ENCODE measurements around the gene SCFD2.

The SCFD2 gene

GRCh38 chr4:52876069-52876468, 489.8 kb downstream of the SCFD2 start:
- H3K27ac ChIP-seq (ENCODE audit: low read length) = no peak overlapping the region
- peaks cover 32% of the 10 kb centered on the region for H3K4me1 ChIP-seq (ENCODE audit: control insufficient read depth, low read depth, low read length)
- no peak overlapping the region for H3K4me3 ChIP-seq (ENCODE audit: low read length)
- peaks cover 14% of the 10 kb centered on the region for H3K27me3 ChIP-seq (ENCODE audit: control insufficient read depth, insufficient read depth, low read length)
- H3K9me3 ChIP-seq (ENCODE audit: control insufficient read depth, low read depth, low read length) = no peaks in the 10 kb centered on the region
- H3K36me3 ChIP-seq (ENCODE audit: control insufficient read depth, low read depth, low read length) = no peaks in the 10 kb centered on the region
- H3K9ac ChIP-seq (ENCODE audit: low read length) = no peak overlapping the region

GRCh38 chr4:52874948-52875347, 490.9 kb downstream of the SCFD2 start:
- Histone ChIP-seq H3K9ac (ENCODE audit: low read length) (no peak overlapping the region), H3K9me3 (ENCODE audit: control insufficient read depth, low read depth, low read length) (no peaks in the 10 kb centered on the region), H3K27ac (ENCODE audit: low read length) (no peak overlapping the region), H3K4me3 (ENCODE audit: low read length) (no peak overlapping the region), H3K36me3 (ENCODE audit: control insufficient read depth, low read depth, low read length) (no peaks in the 10 kb centered on the region), H3K4me1 (ENCODE audit: control insufficient read depth, low read depth, low read length) (peaks cover 32% of the 10 kb centered on the region), H3K27me3 (ENCODE audit: control insufficient read depth, insufficient read depth, low read length) (peaks cover 14% of the 10 kb centered on the region)

- Histone ChIP-seq H3K9me3 (ENCODE audit: control insufficient read depth, low read depth, low read length) (no peaks in the 10 kb centered on the region), H3K27me3 (ENCODE audit: control insufficient read depth, insufficient read depth, low read length) (peaks cover 14% of the 10 kb centered on the region), H3K27ac (ENCODE audit: low read length) (no peak overlapping the region), H3K4me1 (ENCODE audit: control insufficient read depth, low read depth, low read length) (peaks cover 32% of the 10 kb centered on the region), H3K4me3 (ENCODE audit: low read length) (peak overlapping the region; percentile 40), H3K9ac (ENCODE audit: low read length) (peak overlapping the region; percentile 6), H3K36me3 (ENCODE audit: control insufficient read depth, low read depth, low read length) (no peaks in the 10 kb centered on the region)
Measured at GRCh38 chr4:52873861-52874343, 492.0 kb downstream of the SCFD2 start.

GRCh38 chr4:52873191-52873590, 492.7 kb downstream of the SCFD2 start:
- no peak overlapping the region for H3K27ac ChIP-seq (ENCODE audit: low read length)

GRCh38 chr4:52870225-52870624, 495.6 kb downstream of the SCFD2 start:
- Histone ChIP-seq H3K4me3 (ENCODE audit: low read length) (no peak overlapping the region), H3K4me1 (ENCODE audit: control insufficient read depth, low read depth, low read length) (peaks cover 24% of the 10 kb centered on the region), H3K27me3 (ENCODE audit: control insufficient read depth, insufficient read depth, low read length) (peaks cover 12% of the 10 kb centered on the region), H3K36me3 (ENCODE audit: control insufficient read depth, low read depth, low read length) (peaks cover 18% of the 10 kb centered on the region), H3K9ac (ENCODE audit: low read length) (no peak overlapping the region), H3K9me3 (ENCODE audit: control insufficient read depth, low read depth, low read length) (no peaks in the 10 kb centered on the region), H3K27ac (ENCODE audit: low read length) (no peak overlapping the region)

More at GRCh38 chr4:52873191-52873590, 492.7 kb downstream of the SCFD2 start:
- no peaks in the 10 kb centered on the region for H3K9me3 ChIP-seq (ENCODE audit: control insufficient read depth, low read depth, low read length)
- peaks cover 31% of the 10 kb centered on the region for H3K4me1 ChIP-seq (ENCODE audit: control insufficient read depth, low read depth, low read length)
- H3K4me3 ChIP-seq (ENCODE audit: low read length) = peak overlapping the region; percentile 40
- no peaks in the 10 kb centered on the region for H3K36me3 ChIP-seq (ENCODE audit: control insufficient read depth, low read depth, low read length)
- peaks cover 14% of the 10 kb centered on the region for H3K27me3 ChIP-seq (ENCODE audit: control insufficient read depth, insufficient read depth, low read length)
- peak overlapping the region; percentile 6 for H3K9ac ChIP-seq (ENCODE audit: low read length)

- no peaks in the 10 kb centered on the region for H3K9me3 ChIP-seq (ENCODE audit: control insufficient read depth, low read depth, low read length)
- H3K27me3 ChIP-seq (ENCODE audit: control insufficient read depth, insufficient read depth, low read length) = peaks cover 6% of the 10 kb centered on the region
- no peak overlapping the region for H3K4me3 ChIP-seq (ENCODE audit: low read length)
- H3K36me3 ChIP-seq (ENCODE audit: control insufficient read depth, low read depth, low read length) = peaks cover 24% of the 10 kb centered on the region
- peaks cover 22% of the 10 kb centered on the region for H3K4me1 ChIP-seq (ENCODE audit: control insufficient read depth, low read depth, low read length)
- no peak overlapping the region for H3K27ac ChIP-seq (ENCODE audit: low read length)
- no peak overlapping the region for H3K9ac ChIP-seq (ENCODE audit: low read length)
Measured at GRCh38 chr4:52869656-52870055, 496.2 kb downstream of the SCFD2 start.

GRCh38 chr4:52869196-52869595, 496.7 kb downstream of the SCFD2 start:
- Histone ChIP-seq H3K9ac (ENCODE audit: low read length) (no peak overlapping the region), H3K4me1 (ENCODE audit: control insufficient read depth, low read depth, low read length) (peaks cover 22% of the 10 kb centered on the region), H3K9me3 (ENCODE audit: control insufficient read depth, low read depth, low read length) (no peaks in the 10 kb centered on the region), H3K36me3 (ENCODE audit: control insufficient read depth, low read depth, low read length) (peaks cover 28% of the 10 kb centered on the region), H3K27ac (ENCODE audit: low read length) (no peak overlapping the region), H3K27me3 (ENCODE audit: control insufficient read depth, insufficient read depth, low read length) (peaks cover 2% of the 10 kb centered on the region), H3K4me3 (ENCODE audit: low read length) (no peak overlapping the region)

GRCh38 chr4:52868133-52868532, 497.7 kb downstream of the SCFD2 start:
- Histone ChIP-seq H3K36me3 (ENCODE audit: control insufficient read depth, low read depth, low read length) (peaks cover 37% of the 10 kb centered on the region), H3K27ac (ENCODE audit: low read length) (no peak overlapping the region), H3K27me3 (ENCODE audit: control insufficient read depth, insufficient read depth, low read length) (no peaks in the 10 kb centered on the region), H3K9ac (ENCODE audit: low read length) (no peak overlapping the region), H3K4me3 (ENCODE audit: low read length) (no peak overlapping the region), H3K4me1 (ENCODE audit: control insufficient read depth, low read depth, low read length) (peaks cover 22% of the 10 kb centered on the region), H3K9me3 (ENCODE audit: control insufficient read depth, low read depth, low read length) (no peaks in the 10 kb centered on the region)

- no peak overlapping the region for H3K9ac ChIP-seq (ENCODE audit: low read length)
- H3K27ac ChIP-seq (ENCODE audit: low read length) = no peak overlapping the region
- H3K27me3 ChIP-seq (ENCODE audit: control insufficient read depth, insufficient read depth, low read length) = no peaks in the 10 kb centered on the region
- H3K9me3 ChIP-seq (ENCODE audit: control insufficient read depth, low read depth, low read length) = no peaks in the 10 kb centered on the region
- no peak overlapping the region for H3K4me3 ChIP-seq (ENCODE audit: low read length)
- peaks cover 15% of the 10 kb centered on the region for H3K4me1 ChIP-seq (ENCODE audit: control insufficient read depth, low read depth, low read length)
- peaks cover 37% of the 10 kb centered on the region for H3K36me3 ChIP-seq (ENCODE audit: control insufficient read depth, low read depth, low read length)
Measured at GRCh38 chr4:52867163-52867562, 498.7 kb downstream of the SCFD2 start.

- Histone ChIP-seq H3K9me3 (ENCODE audit: control insufficient read depth, low read depth, low read length) (no peaks in the 10 kb centered on the region), H3K4me1 (ENCODE audit: control insufficient read depth, low read depth, low read length) (peaks cover 15% of the 10 kb centered on the region), H3K27me3 (ENCODE audit: control insufficient read depth, insufficient read depth, low read length) (peaks cover under 1% of the 10 kb centered on the region), H3K27ac (ENCODE audit: low read length) (no peak overlapping the region), H3K9ac (ENCODE audit: low read length) (no peak overlapping the region), H3K4me3 (ENCODE audit: low read length) (no peak overlapping the region), H3K36me3 (ENCODE audit: control insufficient read depth, low read depth, low read length) (peaks cover 37% of the 10 kb centered on the region)
Measured at GRCh38 chr4:52866734-52867133, 499.1 kb downstream of the SCFD2 start.

GRCh38 chr4:52865300-52865699, 500.6 kb downstream of the SCFD2 start:
- Histone ChIP-seq H3K9me3 (ENCODE audit: control insufficient read depth, low read depth, low read length) (no peaks in the 10 kb centered on the region), H3K4me1 (ENCODE audit: control insufficient read depth, low read depth, low read length) (peaks cover 29% of the 10 kb centered on the region), H3K27me3 (ENCODE audit: control insufficient read depth, insufficient read depth, low read length) (peaks cover 13% of the 10 kb centered on the region), H3K27ac (ENCODE audit: low read length) (no peak overlapping the region), H3K36me3 (ENCODE audit: control insufficient read depth, low read depth, low read length) (peaks cover 37% of the 10 kb centered on the region), H3K4me3 (ENCODE audit: low read length) (no peak overlapping the region), H3K9ac (ENCODE audit: low read length) (no peak overlapping the region)

GRCh38 chr4:52864793-52865192, 501.1 kb downstream of the SCFD2 start:
- no peak overlapping the region for H3K4me3 ChIP-seq (ENCODE audit: low read length)
- peaks cover 37% of the 10 kb centered on the region for H3K36me3 ChIP-seq (ENCODE audit: control insufficient read depth, low read depth, low read length)
- H3K4me1 ChIP-seq (ENCODE audit: control insufficient read depth, low read depth, low read length) = peaks cover 34% of the 10 kb centered on the region
- H3K9me3 ChIP-seq (ENCODE audit: control insufficient read depth, low read depth, low read length) = no peaks in the 10 kb centered on the region
- H3K27me3 ChIP-seq (ENCODE audit: control insufficient read depth, insufficient read depth, low read length) = peaks cover 13% of the 10 kb centered on the region
- no peak overlapping the region for H3K9ac ChIP-seq (ENCODE audit: low read length)
- no peak overlapping the region for H3K27ac ChIP-seq (ENCODE audit: low read length)
